Measurements from ENCODE around the gene MACROD1.

GRCh38 chr11:64055077-64055476, 110.8 kb downstream of the MACROD1 start:
- TF ChIP-seq CTCF (IDR thresholded peaks at IDR 0.05) (no peak), USF1 (CRISPR knock-in tag; IDR thresholded peaks at IDR 0.05) (no peak), FOXP4 (CRISPR knock-in tag; IDR thresholded peaks at IDR 0.05) (no peak), JUN (CRISPR knock-in tag; IDR thresholded peaks at IDR 0.05) (no peak), MYBL2 (CRISPR knock-in tag; IDR thresholded peaks at IDR 0.05) (no peak)

Data from WTC11 (cell line).